SK-N-MC (cell line): ENCODE measurements around the gene FSTL4.

Source experiments
- EZH2 ChIP-seq: fragments of 200-600 bp; sonication (generic); IDR thresholded peaks from one replicate; pipeline ENCODE4 v1.6.1; 2017; ENCODE audit warnings: antibody characterized with exemption
- POLR2AphosphoS5 ChIP-seq: IDR thresholded peaks from 2 replicates; pipeline ENCODE4 v1.6.1; 2012; ENCODE audit warnings: mild to moderate bottlenecking, low read depth, low read length, borderline replicate concordance

GRCh38 chr5:133266966-133267365, 345.4 kb downstream of the FSTL4 start:
- no peak for TF ChIP-seq POLR2AphosphoS5
- no peak for TF ChIP-seq EZH2
